Erythroblast (primary cell): ENCODE data around the gene MZB1.

Source experiments
- GATA1 ChIP-seq: IDR thresholded peaks from 2 replicates; pipeline ENCODE4 v1.6.1; 2011; ENCODE audit warnings: low read depth, mild to moderate bottlenecking, control low read depth, low read length, moderate library complexity
- POLR2A ChIP-seq: IDR thresholded peaks from 2 replicates; pipeline ENCODE4 v1.6.1; 2011; ENCODE audit warnings: mild to moderate bottlenecking, low read length

GRCh38 chr5:139385061-139386049, 4.4 kb downstream of the MZB1 start:
- TF ChIP-seq POLR2A: no peak
- no peak for TF ChIP-seq GATA1
